Kidney epithelial cell (primary cell): ENCODE data around the gene IQGAP3. TPM values are rescaled to one million over a fixed set of nuclear protein-coding genes. Genes with fewer than 3 reads are reported as not detected.

Experiments used
- DNase-seq: peaks from one replicate; pipeline ENCODE4 v3.0.0-alpha.2; 2010; ENCODE audit warnings: low read depth
- H3K27me3 ChIP-seq: 2 replicates; pipeline ENCODE4 v1.6.0; 2011; ENCODE audit warnings: low read length; ENCODE audit not compliant: control insufficient read depth, insufficient read depth
- H3K36me3 ChIP-seq: 2 replicates; pipeline ENCODE4 v1.5.1; 2011; ENCODE audit warnings: low read length; ENCODE audit not compliant: control insufficient read depth, insufficient read depth
- H3K4me3 ChIP-seq: 2 replicates; pipeline ENCODE4 v1.5.1; 2011; ENCODE audit warnings: low read depth, mild to moderate bottlenecking, control low read depth, low read length
- CTCF ChIP-seq: IDR thresholded peaks from 2 replicates; pipeline ENCODE4 v1.5.1; 2011; ENCODE audit warnings: mild to moderate bottlenecking, moderate library complexity, low read length, control low read depth, inconsistent platforms; ENCODE audit not compliant: insufficient read depth, poor library complexity, severe bottlenecking
- total RNA-seq: library from RNA; depleted of rRNA; stranded (reverse); fragments of >200 nt; gene quantifications from 2 replicates; pipeline ENCODE4 v1.2.3, GENCODE V29; 2015

The IQGAP3 gene
- total RNA-seq, 1 donor from 2014 or later: 8.0 TPM

- peaks cover 1% of the 10 kb centered on the region for H3K36me3 ChIP-seq
Observed at GRCh38 chr1:156538711-156539440, 33.5 kb downstream of the IQGAP3 start.

GRCh38 chr1:156537027-156537426 is 35.3 kb downstream of the IQGAP3 start:
- Histone ChIP-seq H3K4me3 (no peak overlapping the region), H3K36me3 (peaks cover 1% of the 10 kb centered on the region), H3K27me3 (no peaks in the 10 kb centered on the region)
- no peak for TF ChIP-seq CTCF
- no peak for DNase-seq

More at GRCh38 chr1:156538711-156539440, 33.5 kb downstream of the IQGAP3 start:
- Histone ChIP-seq H3K4me3 (no peak overlapping the region), H3K27me3 (no peaks in the 10 kb centered on the region)
- no peak for TF ChIP-seq CTCF
- no peak for DNase-seq

GRCh38 chr1:156534424-156535060 is 37.8 kb downstream of the IQGAP3 start:
- H3K36me3 ChIP-seq: peaks cover 3% of the 10 kb centered on the region
- no peak for DNase-seq
- TF ChIP-seq CTCF: no peak
- no peaks in the 10 kb centered on the region for H3K27me3 ChIP-seq
- H3K4me3 ChIP-seq: no peak overlapping the region

GRCh38 chr1:156533568-156534220 is 38.7 kb downstream of the IQGAP3 start:
- no peak for DNase-seq
- TF ChIP-seq CTCF: no peak
- no peaks in the 10 kb centered on the region for H3K27me3 ChIP-seq
- H3K36me3 ChIP-seq: peaks cover 3% of the 10 kb centered on the region
- no peak overlapping the region for H3K4me3 ChIP-seq

- no peak overlapping the region for H3K4me3 ChIP-seq
- no peak for DNase-seq
- H3K36me3 ChIP-seq: peaks cover 3% of the 10 kb centered on the region
- TF ChIP-seq CTCF: no peak
- no peaks in the 10 kb centered on the region for H3K27me3 ChIP-seq
Observed at GRCh38 chr1:156532374-156532773, 40.0 kb downstream of the IQGAP3 start.

GRCh38 chr1:156530006-156530405 is 42.4 kb downstream of the IQGAP3 start:
- Histone ChIP-seq H3K27me3 (no peaks in the 10 kb centered on the region), H3K4me3 (no peak overlapping the region), H3K36me3 (peaks cover 3% of the 10 kb centered on the region)
- no peak for TF ChIP-seq CTCF
- DNase-seq: no peak
